ENCODE data around the gene CRYBA4. TPM values are rescaled to one million over a fixed set of nuclear protein-coding genes. Genes with fewer than 3 reads are reported as not detected.

The CRYBA4 gene
- total RNA-seq, 1 experiment from 2014 or later = 0.52 TPM

- no peak overlapping the region for H4K8ac ChIP-seq (replicated peaks; ENCODE audit: insufficient read length, low read depth, low read length)
- Mint-ChIP-seq H3K27me3 (ENCODE audit: low read depth) (peaks cover 13% of the 10 kb centered on the region), H3K4me3 (no peak overlapping the region), H3K9me3 (no peaks in the 10 kb centered on the region; a peak in 1 of 5 replicates), H3K36me3 (ENCODE audit: insufficient read depth in 1 of 3, low read depth in 3 of 3) (no peaks in the 10 kb centered on the region), H3K4me1 (peaks cover 18 to 24% of the 10 kb centered on the region in 2 experiments), H3K27ac (no peak overlapping the region)
- peaks cover 3% of the 10 kb centered on the region; the same call in 1 of the 2 replicates for H3K4me1 ChIP-seq (ENCODE audit: insufficient read depth, low read length)
- H4K5ac ChIP-seq (ENCODE audit: insufficient read length, low read depth, low read length) = no peak overlapping the region
- no peak overlapping the region for H3K56ac ChIP-seq (ENCODE audit: insufficient read length, low read depth, low read length)
- no peaks in the 10 kb centered on the region for H3K23me2 ChIP-seq (ENCODE audit: insufficient read length, low read depth, low read length, poor library complexity, severe bottlenecking)
- no peak overlapping the region for H2BK120ac ChIP-seq (ENCODE audit: low read depth, low read length, poor library complexity, severe bottlenecking)
- H2BK15ac ChIP-seq (ENCODE audit: low read depth, low read length) = no peak overlapping the region
- H2AK5ac ChIP-seq (ENCODE audit: insufficient read length, low read length) = no peak overlapping the region
- no peak overlapping the region for H3K9ac ChIP-seq (ENCODE audit: extremely low read depth, insufficient read length, low read length)
- no peak overlapping the region for H3K18ac ChIP-seq (ENCODE audit: insufficient read length, low read depth, low read length)
- no peak overlapping the region for H3K14ac ChIP-seq (ENCODE audit: insufficient read depth, low read length)
- no peak overlapping the region for H2BK20ac ChIP-seq (ENCODE audit: low read depth, low read length, poor library complexity, severe bottlenecking)
- no peak for DNase-seq
- H4K20me1 ChIP-seq (ENCODE audit: control insufficient read depth, insufficient read depth, insufficient read length) = no peaks in the 10 kb centered on the region
- H3K4ac ChIP-seq (ENCODE audit: low read depth, low read length) = no peak overlapping the region
- no CpG with 5 or more reads among the region's 4 CpGs for WGBS (ENCODE audit: extremely low coverage, insufficient read length, low lambda C conversion rate)
- no peak overlapping the region for H3K27ac ChIP-seq (ENCODE audit: insufficient read length, low read depth, low read length)
- H3K27me3 ChIP-seq (ENCODE audit: insufficient read depth, low read length) = no peaks in the 10 kb centered on the region
- H2BK12ac ChIP-seq (ENCODE audit: insufficient read length, low read depth, low read length) = no peak overlapping the region
- no peak for TF ChIP-seq CTCF (conservative IDR thresholded peaks at IDR 0.05)
- no peak overlapping the region for H4K91ac ChIP-seq (ENCODE audit: insufficient read length, low read depth, low read length)
- H2BK5ac ChIP-seq (ENCODE audit: insufficient read length, low read length) = no peak overlapping the region
- H3T11ph ChIP-seq (ENCODE audit: low read length) = no peak overlapping the region
- H3K23ac ChIP-seq (ENCODE audit: insufficient read length, low read depth, low read length) = no peak overlapping the region
- no peak overlapping the region for H2AFZ ChIP-seq (ENCODE audit: low read length)
- H3K9me3 ChIP-seq (ENCODE audit: control insufficient read depth, low read depth, low read length) = no peaks in the 10 kb centered on the region
- no peaks in the 10 kb centered on the region for H3K79me2 ChIP-seq (ENCODE audit: insufficient read depth, low read length)
- no peak overlapping the region for H3K4me2 ChIP-seq (ENCODE audit: insufficient read depth, insufficient read length, low read length)
- no peaks in the 10 kb centered on the region for H3K79me1 ChIP-seq (ENCODE audit: insufficient read depth, low read depth, low read length, poor library complexity, severe bottlenecking)
Observed at GRCh38 chr22:26597026-26597425, 24.7 kb upstream of the CRYBA4 start.
